GM18517 (cell line): ENCODE data around the gene DGKI.

Experiments used
- ATAC-seq: cut with Tn5 transposase; IDR thresholded peaks from one replicate; pipeline ENCODE4 v1.9.1; 2021; ENCODE audit warnings: mild to moderate bottlenecking, moderate library complexity; ENCODE audit not compliant: unreplicated experiment

Gene DGKI

DNA sequence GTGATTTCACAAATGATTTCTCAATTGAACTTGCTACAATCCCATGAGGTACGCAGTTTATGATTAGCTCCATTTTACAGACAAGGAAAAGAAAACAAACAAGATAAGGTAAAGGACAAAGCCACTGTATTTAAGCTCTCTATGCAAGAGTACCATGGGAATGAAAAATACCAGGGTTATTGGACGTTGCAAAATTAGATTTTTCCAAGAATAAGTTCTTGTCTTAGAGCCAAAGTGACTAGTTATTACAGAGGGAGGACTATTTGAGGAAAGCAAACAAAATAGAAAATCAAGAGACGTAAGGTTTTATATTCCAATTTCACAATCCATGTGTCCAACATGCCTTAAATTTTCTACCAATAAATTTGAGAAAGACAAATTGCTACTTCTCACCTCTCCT lies 405.3 kb downstream of the DGKI start:
- no peak for ATAC-seq

DNA sequence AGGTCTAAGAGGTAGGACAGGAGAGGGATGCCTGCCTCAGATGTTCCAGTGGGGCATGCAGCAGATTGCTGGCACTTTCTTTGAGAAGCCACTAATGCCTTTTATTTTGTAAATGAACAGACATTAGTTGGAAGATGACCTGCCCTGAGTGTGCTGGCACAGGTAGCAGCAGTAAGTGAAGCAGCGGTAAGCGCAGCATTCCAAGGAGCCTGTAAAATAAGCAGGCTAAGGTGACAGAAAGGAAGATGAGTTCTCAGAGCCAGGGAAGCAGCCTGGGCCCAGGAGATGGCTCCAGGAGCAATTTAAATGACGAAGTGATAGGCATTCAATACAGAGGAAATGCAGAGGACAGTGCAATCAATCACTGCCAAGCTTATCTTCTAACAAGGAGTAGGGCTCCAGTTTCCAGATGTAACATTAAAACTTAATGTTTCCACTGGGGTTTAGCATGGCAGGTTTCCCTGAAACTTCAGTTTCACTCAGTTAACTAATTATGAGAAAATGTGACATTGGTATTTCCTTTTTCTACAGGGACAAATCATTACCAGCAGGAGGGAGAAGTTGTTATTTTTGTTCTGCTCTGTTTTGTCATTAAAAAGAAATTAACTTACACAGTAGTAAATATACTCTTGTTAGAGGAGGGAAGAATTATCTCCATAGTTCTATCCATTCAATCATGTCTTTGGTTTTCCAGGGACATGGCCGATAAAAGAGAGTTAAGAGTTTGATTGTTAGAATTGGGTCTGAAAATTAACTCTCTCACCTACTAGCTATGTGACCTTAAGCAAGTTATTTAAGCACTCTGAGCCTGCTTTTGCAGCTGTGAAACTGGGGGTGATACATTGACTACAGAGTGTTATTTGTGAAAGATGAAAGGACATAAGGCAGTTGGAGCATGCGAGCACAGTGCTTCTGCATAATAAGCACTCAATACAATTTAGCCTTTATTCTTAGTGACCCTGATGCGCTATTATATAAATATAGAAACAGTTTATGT lies 406.6 kb downstream of the DGKI start:
- ATAC-seq: no peak

GRCh38 chr7:137434946-137435345 lies 411.8 kb downstream of the DGKI start:
- ATAC-seq: no peak

- no peak for ATAC-seq
Measured at GRCh38 chr7:137434530-137434929, 412.2 kb downstream of the DGKI start.

DNA sequence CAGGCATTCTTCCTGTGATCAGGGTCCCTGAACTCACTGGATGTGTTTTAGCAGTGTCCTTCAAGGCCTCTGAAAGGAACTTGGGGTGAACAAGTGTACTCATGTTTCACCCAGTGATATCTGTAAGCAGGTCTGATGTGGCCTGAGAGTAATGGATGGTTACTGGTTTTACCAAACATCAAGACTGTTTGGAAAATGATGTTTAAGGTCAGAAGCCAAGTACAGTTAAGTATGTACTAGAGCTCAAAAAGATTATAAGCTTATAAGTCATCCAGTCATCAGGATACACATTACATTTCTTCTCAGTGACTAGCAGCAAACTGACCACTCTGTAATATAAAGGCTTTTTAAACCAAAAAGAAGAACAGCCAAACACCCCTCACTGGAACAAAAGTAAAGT lies 423.5 kb downstream of the DGKI start:
- no peak for ATAC-seq

GRCh38 chr7:137421366-137421765 lies 425.4 kb downstream of the DGKI start:
- no peak for ATAC-seq

DNA sequence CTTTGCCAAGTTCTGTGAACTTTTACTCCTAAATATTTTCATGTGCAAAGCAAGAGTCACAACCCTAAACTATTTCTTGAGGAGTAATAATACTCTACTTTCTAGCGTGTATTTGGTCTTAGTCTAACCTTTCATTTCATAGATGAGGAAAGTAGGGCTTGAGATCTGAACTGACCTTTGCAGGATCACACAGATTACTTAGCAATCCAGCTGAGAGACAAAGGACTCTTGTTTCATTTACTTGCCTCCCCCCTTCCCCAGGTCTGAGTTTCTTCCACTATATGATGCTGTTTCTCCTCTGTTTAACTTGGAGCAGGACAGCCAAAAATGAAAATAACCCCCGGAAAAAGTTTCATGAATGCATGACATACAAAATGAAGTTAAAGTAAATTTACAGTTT lies 427.9 kb downstream of the DGKI start:
- no peak for ATAC-seq

GRCh38 chr7:137417464-137417863 lies 429.3 kb downstream of the DGKI start:
- ATAC-seq: no peak

DNA sequence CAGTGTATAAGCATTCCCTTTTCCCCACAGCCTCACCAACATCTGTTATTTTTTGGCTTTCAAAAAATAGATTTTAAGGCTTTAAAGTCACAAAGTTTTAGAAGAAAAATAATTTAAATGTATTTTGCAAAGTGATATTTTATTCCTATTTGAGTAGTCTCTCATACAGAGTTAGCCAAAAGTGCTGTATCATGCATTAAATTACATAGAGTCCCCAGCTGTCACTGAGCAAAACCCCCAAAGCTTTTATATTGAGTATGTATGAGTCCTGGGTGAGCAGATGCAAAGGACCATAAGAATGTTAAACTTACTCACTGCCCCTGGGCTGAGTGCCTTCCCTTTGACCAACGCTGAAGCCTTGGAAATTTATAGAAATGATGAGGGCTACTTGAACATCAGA lies 432.9 kb downstream of the DGKI start:
- no peak for ATAC-seq

DNA sequence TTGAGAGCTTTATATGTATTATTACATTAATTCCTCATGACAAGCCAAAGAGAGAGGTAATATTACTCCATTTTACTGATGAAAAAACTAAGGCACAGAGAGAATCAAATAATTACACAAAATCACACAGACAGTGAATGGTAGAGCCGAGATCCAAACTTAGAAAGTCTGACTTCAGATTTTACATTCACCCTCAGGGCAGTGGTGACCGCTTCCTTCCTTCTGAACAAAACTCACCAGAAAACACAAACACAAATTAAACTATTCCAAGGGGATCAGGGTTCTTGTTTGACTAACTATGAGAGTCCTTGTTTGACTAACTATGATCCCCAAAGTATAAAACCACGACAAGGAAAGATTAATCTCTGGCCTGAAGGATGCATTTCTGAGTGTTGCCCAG lies 435.3 kb downstream of the DGKI start:
- no peak for ATAC-seq

- no peak for ATAC-seq
Measured at GRCh38 chr7:137408126-137408525, 438.6 kb downstream of the DGKI start.

GRCh38 chr7:137407078-137407477 lies 439.7 kb downstream of the DGKI start:
- ATAC-seq: no peak

DNA sequence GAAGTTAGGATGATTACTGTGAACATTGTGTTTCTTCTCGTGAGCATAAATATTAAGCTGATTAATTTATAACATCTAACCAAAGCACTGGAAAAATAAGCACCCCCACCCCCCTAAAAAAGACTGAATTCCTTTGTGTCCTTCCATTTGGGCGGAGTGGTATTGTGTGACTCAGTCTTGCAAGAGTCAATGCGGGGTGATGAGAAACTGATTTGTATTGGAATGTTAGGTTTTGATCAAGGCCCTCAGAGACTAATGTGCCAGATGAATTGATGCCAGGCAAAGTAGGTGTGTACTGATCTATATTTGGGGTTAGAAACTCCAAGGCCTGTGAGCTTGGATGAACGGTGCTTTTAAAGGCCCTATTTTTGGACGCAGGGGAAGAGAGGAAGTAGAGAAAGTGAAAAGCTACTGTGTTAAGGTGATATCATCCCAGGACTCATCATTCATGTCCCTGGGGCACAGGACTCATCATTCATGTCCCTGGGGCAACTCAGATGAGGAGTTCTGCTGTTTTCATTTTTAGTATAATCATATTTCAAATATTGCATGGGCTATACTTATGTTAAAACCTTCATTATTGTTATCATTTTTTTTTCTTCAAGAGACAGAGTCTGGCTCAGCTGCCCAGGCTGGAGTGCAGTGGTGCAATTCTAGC lies 442.0 kb downstream of the DGKI start:
- ATAC-seq: no peak

DNA sequence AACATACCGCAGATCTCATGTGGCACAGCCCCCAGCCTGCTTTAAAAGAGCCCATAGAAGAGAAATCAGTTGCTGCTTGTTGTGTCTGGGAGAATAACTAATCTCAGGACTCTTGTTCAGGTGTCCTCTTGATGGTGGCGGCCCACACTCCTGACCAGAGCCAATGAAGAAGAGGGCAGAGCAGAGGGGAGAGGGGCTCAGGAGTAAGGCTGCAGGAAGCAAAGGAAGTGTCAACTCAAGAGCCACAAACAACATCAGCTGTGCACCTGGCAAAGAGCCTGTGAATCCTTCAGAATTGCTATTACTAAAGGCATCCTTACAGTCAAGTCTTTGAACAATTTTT lies 443.4 kb downstream of the DGKI start:
- ATAC-seq: no peak

GRCh38 chr7:137402536-137403352 lies 444.0 kb downstream of the DGKI start:
- ATAC-seq: no peak

DNA sequence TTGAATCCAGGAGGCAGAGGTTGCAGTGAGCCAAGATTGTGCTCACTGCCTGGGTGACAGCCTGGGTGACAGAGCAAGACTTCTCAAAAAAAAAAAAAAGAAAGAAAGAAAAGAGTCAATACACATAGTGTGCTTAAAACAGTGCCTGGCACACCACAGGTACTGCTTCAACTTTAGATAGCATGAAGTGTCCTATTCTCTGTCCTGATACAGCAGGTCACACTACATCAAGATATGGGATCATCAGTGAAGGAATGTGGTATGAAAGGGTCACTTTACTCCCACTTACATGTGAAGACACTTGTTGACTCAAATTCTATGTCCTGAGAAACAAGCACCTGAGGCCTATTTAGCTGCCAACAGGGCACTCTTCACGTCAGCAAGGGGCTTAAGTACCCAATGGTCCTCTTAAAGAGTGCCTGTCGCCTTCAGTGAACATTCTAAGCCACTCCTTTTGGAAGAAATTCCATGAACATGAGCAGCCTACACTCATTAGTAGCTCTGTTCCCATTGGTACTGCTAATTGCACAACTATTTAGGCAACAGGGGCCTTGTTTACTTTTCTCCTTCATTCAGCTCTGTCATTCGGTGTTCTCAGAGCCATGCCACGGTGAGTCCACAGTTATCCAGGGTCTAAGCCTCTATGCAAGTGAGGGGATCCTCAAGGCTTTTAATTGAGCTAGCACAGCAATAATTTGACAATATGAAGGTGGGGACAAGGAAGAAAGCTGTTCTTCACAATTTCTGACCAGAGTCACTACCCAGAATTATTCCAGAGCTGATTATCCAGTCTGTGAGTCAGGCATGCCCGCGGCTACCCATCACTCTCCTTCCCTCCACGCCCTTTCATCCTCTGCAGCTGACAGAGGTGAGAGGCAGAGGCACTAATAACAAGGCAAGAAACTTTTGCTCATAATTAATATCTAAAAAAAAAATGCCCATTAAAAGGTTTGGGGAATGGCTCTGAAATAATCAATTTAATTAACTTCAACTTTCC lies 446.6 kb downstream of the DGKI start:
- ATAC-seq: no peak

GRCh38 chr7:137396051-137396450 lies 450.7 kb downstream of the DGKI start:
- no peak for ATAC-seq

DNA sequence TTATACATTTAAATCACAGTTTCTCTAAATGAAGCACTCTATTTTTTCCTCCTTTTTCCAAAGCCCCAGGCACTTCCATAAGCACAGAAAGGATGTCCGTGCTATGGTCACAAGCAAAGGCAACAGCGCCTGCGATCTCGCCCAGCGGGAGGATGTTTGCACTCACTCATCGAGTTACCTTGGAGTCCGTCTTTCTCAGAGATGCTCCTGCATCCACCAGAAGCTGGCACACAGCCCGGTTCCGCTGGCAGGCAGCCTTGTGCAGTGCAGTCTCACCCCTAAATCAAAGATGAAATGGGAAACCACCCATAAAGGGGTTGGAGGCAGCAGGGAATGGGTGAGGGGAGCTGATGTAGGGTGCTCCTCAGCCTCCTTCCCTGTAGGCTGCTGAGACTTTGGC lies 451.4 kb downstream of the DGKI start:
- no peak for ATAC-seq

- ATAC-seq: no peak
Measured at GRCh38 chr7:137393570-137393969, 453.2 kb downstream of the DGKI start.

DNA sequence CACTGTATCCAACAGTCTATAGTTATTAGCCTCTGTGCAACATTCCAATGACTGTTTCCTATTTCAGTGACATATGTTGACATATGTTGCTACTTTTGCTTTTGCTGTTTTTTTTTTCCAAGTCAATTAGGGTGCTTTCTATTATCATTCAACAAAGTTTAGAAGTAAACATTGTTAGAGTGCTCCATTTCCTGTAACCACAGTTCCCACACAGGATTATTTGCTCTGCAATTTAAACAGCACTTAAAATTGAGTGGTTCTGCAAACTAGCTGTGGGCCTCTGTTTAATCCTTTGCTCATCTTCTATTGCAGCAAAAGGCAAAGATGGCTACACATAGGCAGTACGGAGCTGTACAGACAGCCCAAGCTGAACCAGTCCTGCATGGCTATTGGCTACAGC lies 456.7 kb downstream of the DGKI start:
- ATAC-seq: no peak
